Measurements from ENCODE around the gene OS9.
"Not testable (repeated sequence)": the region's sequence is repeated elsewhere in the genome, so short reads cannot be mapped to it uniquely, and the experiment has no call there.

GRCh38 chr12:57646659-57647049 is 47.3 kb upstream of the OS9 start:
- TF ChIP-seq CTCF (IDR thresholded peaks at IDR 0.05; ENCODE audit: low read depth, low read length, missing input control); YY1 (IDR thresholded peaks at IDR 0.05); FOXA1 (IDR thresholded peaks at IDR 0.05); TAF1 (conservative IDR thresholded peaks at IDR 0.05); HNF4G (IDR thresholded peaks at IDR 0.05); ZBTB33 (IDR thresholded peaks at IDR 0.05): not testable (repeated sequence)
- TF ChIP-seq, protein P1, sequence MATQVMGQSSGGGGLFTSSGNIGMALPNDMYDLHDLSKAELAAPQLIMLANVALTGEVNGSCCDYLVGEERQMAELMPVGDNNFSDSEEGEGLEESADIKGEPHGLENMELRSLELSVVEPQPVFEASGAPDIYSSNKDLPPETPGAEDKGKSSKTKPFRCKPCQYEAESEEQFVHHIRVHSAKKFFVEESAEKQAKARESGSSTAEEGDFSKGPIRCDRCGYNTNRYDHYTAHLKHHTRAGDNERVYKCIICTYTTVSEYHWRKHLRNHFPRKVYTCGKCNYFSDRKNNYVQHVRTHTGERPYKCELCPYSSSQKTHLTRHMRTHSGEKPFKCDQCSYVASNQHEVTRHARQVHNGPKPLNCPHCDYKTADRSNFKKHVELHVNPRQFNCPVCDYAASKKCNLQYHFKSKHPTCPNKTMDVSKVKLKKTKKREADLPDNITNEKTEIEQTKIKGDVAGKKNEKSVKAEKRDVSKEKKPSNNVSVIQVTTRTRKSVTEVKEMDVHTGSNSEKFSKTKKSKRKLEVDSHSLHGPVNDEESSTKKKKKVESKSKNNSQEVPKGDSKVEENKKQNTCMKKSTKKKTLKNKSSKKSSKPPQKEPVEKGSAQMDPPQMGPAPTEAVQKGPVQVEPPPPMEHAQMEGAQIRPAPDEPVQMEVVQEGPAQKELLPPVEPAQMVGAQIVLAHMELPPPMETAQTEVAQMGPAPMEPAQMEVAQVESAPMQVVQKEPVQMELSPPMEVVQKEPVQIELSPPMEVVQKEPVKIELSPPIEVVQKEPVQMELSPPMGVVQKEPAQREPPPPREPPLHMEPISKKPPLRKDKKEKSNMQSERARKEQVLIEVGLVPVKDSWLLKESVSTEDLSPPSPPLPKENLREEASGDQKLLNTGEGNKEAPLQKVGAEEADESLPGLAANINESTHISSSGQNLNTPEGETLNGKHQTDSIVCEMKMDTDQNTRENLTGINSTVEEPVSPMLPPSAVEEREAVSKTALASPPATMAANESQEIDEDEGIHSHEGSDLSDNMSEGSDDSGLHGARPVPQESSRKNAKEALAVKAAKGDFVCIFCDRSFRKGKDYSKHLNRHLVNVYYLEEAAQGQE (IDR thresholded peaks at IDR 0.05), result not testable (repeated sequence)
- TF ChIP-seq, protein P2, sequence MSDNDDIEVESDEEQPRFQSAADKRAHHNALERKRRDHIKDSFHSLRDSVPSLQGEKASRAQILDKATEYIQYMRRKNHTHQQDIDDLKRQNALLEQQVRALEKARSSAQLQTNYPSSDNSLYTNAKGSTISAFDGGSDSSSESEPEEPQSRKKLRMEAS (IDR thresholded peaks at IDR 0.05), result not testable (repeated sequence)
